Ascending aorta (tissue), 2 donors: ENCODE results near the gene TMEM106A. TPM values are rescaled to one million over a fixed set of nuclear protein-coding genes. Genes with fewer than 3 reads are reported as not detected.
A peak's percentile ranks its signal among the peaks of the same experiment; 100 is the strongest.
"Not testable (repeated sequence)": the region's sequence is repeated elsewhere in the genome, so short reads cannot be mapped to it uniquely, and the experiment has no call there.

ENCODE experiments used
- DNase-seq, 2 donors: peaks; one replicate each; pipeline ENCODE4 v3.0.0-alpha.2; 2019; ENCODE audit warnings: low spot score in 2 of 2
- H3K27ac ChIP-seq, 2 donors: fragments of 200-600 bp; sonication (generic); one replicate each; pipeline ENCODE4 v1.5.1; 2016 to 2017; ENCODE audit warnings: mild to moderate bottlenecking in 1 of 2
- H3K27me3 ChIP-seq: fragments of 200-600 bp; sonication (generic); one replicate; pipeline ENCODE4 v1.5.1; 2017
- H3K36me3 ChIP-seq, 2 donors: fragments of 200-600 bp; sonication (generic); one replicate each; pipeline ENCODE4 v1.5.1; 2016
- H3K4me1 ChIP-seq, 2 donors: fragments of 200-600 bp; sonication (generic); one replicate each; pipeline ENCODE4 v1.5.1; 2016 to 2017; ENCODE audit warnings: mild to moderate bottlenecking in 1 of 2
- H3K4me3 ChIP-seq, 2 donors: fragments of 200-600 bp; sonication (generic); one replicate each; pipeline ENCODE4 v1.5.1; 2016 to 2017; ENCODE audit warnings: mild to moderate bottlenecking in 1 of 2
- H3K9me3 ChIP-seq, 2 donors: fragments of 200-600 bp; sonication (generic); one replicate each; pipeline ENCODE4 v1.5.1; 2016
- CTCF ChIP-seq, 3 experiments: fragments of 200-600 bp in 2 of 3; fragments of 450-650 bp in 1 of 3; sonication (generic) in 2 of 3; IDR thresholded peaks; one replicate each; pipeline ENCODE4 v1.5.1; 2016 to 2019; ENCODE audit warnings: antibody characterized with exemption in 3 of 3, mild to moderate bottlenecking in 1 of 3, moderate library complexity in 1 of 3
- intact Hi-C: fragments of 100-400 bp; cut with DNase I; formaldehyde crosslinking; loops from one replicate; pipeline ENCODE4 v1.15.1; 2023
- total RNA-seq: library from RNA; depleted of rRNA; stranded (reverse); fragments of >200 nt; gene quantifications from one replicate; pipeline ENCODE4 v1.1.0, GENCODE V29; 2016

Gene TMEM106A
- total RNA-seq, 1 donor from 2014 or later = 18.5 TPM

- peak overlapping the region; percentile 76 to 82 for H3K4me3 ChIP-seq
- H3K27ac ChIP-seq = peak overlapping the region; percentile 97 to 99
- peaks cover 0 to 4% of the 10 kb centered on the region in 2 donors for H3K36me3 ChIP-seq
- intact Hi-C loops = loop anchor here (1.0 to 2.0 kb wide), 2 partner anchors 79 to 151 kb away; no protein-coding TSS in a partner anchor
- peaks cover 0 to 50% of the 10 kb centered on the region in 2 donors for H3K4me1 ChIP-seq
- H3K9me3 ChIP-seq = no peaks in the 10 kb centered on the region
- TF ChIP-seq CTCF (IDR thresholded peaks at IDR 0.05) = peak in 2 of 3 experiments; percentile 11 to 24
- DNase-seq = peak in 1 of 2 donors; percentile 70
- H3K27me3 ChIP-seq = no peaks in the 10 kb centered on the region
Observed at GRCh38 chr17:43171586-43172487, 39.8 kb upstream of the TMEM106A start.

- TF ChIP-seq CTCF (IDR thresholded peaks at IDR 0.05) = no peak
- Histone ChIP-seq H3K4me1 (peaks cover 0 to 47% of the 10 kb centered on the region in 2 donors), H3K27ac (peak overlapping the region; percentile 71 to 99), H3K36me3 (peaks cover 31% of the 10 kb centered on the region in 2 donors), H3K27me3 (no peaks in the 10 kb centered on the region), H3K9me3 (no peaks in the 10 kb centered on the region), H3K4me3 (peak overlapping the region in 1 of 2 donors; percentile 35)
- DNase-seq = no peak
- intact Hi-C loops = no loop called here
Observed at GRCh38 chr17:43175213-43176118, 36.2 kb upstream of the TMEM106A start.

GRCh38 chr17:43176119-43176570, 35.5 kb upstream of the TMEM106A start:
- intact Hi-C loops = no loop called here
- no peak for DNase-seq
- Histone ChIP-seq H3K4me3 (peak overlapping the region in 1 of 2 donors; percentile 35), H3K27me3 (no peaks in the 10 kb centered on the region), H3K9me3 (no peaks in the 10 kb centered on the region), H3K36me3 (peaks cover 35 to 38% of the 10 kb centered on the region in 2 donors), H3K4me1 (peaks cover 0 to 47% of the 10 kb centered on the region in 2 donors), H3K27ac (peak overlapping the region; percentile 71 to 99)
- TF ChIP-seq CTCF (IDR thresholded peaks at IDR 0.05) = no peak

GRCh38 chr17:43183921-43184320, 27.8 kb upstream of the TMEM106A start:
- no peak for TF ChIP-seq CTCF (IDR thresholded peaks at IDR 0.05)
- DNase-seq = no peak
- H3K4me1 ChIP-seq = peaks cover 0 to under 1% of the 10 kb centered on the region in 2 donors
- intact Hi-C loops = no loop called here
- peaks cover 65 to 90% of the 10 kb centered on the region in 2 donors for H3K36me3 ChIP-seq
- no peaks in the 10 kb centered on the region for H3K9me3 ChIP-seq
- no peaks in the 10 kb centered on the region for H3K27me3 ChIP-seq
- H3K4me3 ChIP-seq = no peak overlapping the region
- no peak overlapping the region for H3K27ac ChIP-seq

GRCh38 chr17:43186656-43187055, 25.0 kb upstream of the TMEM106A start:
- H3K27me3 ChIP-seq, DNase-seq, intact Hi-C loops, H3K4me1 ChIP-seq, H3K4me3 ChIP-seq, H3K9me3 ChIP-seq, H3K27ac ChIP-seq: not testable (repeated sequence)
- H3K36me3 ChIP-seq = peaks cover 70 to 90% of the 10 kb centered on the region in 2 donors
